A673 (cell line): ENCODE results near the gene RPIA. TPM values are rescaled to one million over a fixed set of nuclear protein-coding genes. Genes with fewer than 3 reads are reported as not detected.

Experiments used
- BruUV-seq: library from RNA; stranded (reverse); fragments of 400-500 nt; replicated peaks from 2 replicates; lab custom pipeline; 2021; lab: Mats Ljungman, UMichigan
- CTCF ChIA-PET: fragments of 300-600 bp; sonication (Branson Sonifier 250); formaldehyde crosslinking; loops from one replicate; lab custom pipeline; 2022; ENCODE audit warnings: antibody characterized with exemption; lab: Charles Lee
- POLR2A ChIA-PET: fragments of 300-600 bp; sonication (Branson Sonifier 250); formaldehyde crosslinking; loops from one replicate; lab custom pipeline; 2022; ENCODE audit warnings: antibody characterized with exemption; ENCODE audit not compliant: low non-redundant PET; lab: Charles Lee
- DNase-seq: peaks from one replicate; pipeline ENCODE4 v3.0.0-alpha.2; 2015; ENCODE audit warnings: low spot score
- H3K27ac ChIP-seq: fragments of 200-600 bp; sonication (generic); 2 replicates; pipeline ENCODE4 v1.5.1; 2016; ENCODE audit warnings: mixed run types, low read depth, mild to moderate bottlenecking, mixed read lengths, antibody characterized with exemption, low read length; ENCODE audit not compliant: poor library complexity, severe bottlenecking
- H3K27me3 ChIP-seq: fragments of 200-600 bp; sonication (generic); replicated peaks from 2 replicates; pipeline ENCODE4 v1.6.1; 2017; ENCODE audit warnings: mixed run types, low read depth, mild to moderate bottlenecking, mixed read lengths, antibody characterized with exemption, low read length; ENCODE audit not compliant: insufficient read depth, poor library complexity
- H3K36me3 ChIP-seq: fragments of 200-600 bp; sonication (generic); 2 replicates; pipeline ENCODE4 v1.6.1; 2016; ENCODE audit warnings: mixed run types, mild to moderate bottlenecking, mixed read lengths, antibody characterized with exemption, low read length; ENCODE audit not compliant: insufficient read depth, poor library complexity, severe bottlenecking
- H3K4me1 ChIP-seq: fragments of 200-600 bp; sonication (generic); 2 replicates; pipeline ENCODE4 v1.6.1; 2017; ENCODE audit warnings: mixed run types, mild to moderate bottlenecking, mixed read lengths, antibody characterized with exemption, low read length; ENCODE audit not compliant: insufficient read depth, poor library complexity, severe bottlenecking
- H3K4me3 ChIP-seq: fragments of 200-600 bp; sonication (generic); 2 replicates; pipeline ENCODE4 v1.5.1; 2016; ENCODE audit warnings: low read depth, mixed run types, mild to moderate bottlenecking, mixed read lengths, low read length; ENCODE audit not compliant: poor library complexity, severe bottlenecking
- H3K9me3 ChIP-seq: fragments of 200-600 bp; sonication (generic); 2 replicates; pipeline ENCODE4 v1.6.1; 2016; ENCODE audit warnings: mixed run types, low read depth, mild to moderate bottlenecking, mixed read lengths, antibody characterized with exemption, low read length; ENCODE audit not compliant: poor library complexity, severe bottlenecking
- EZH2 ChIP-seq: fragments of 200-600 bp; sonication (generic); IDR thresholded peaks from 2 replicates; pipeline ENCODE4 v1.6.1; 2017; ENCODE audit warnings: borderline replicate concordance, low read depth, mild to moderate bottlenecking, mixed read lengths, antibody characterized with exemption, low read length; ENCODE audit not compliant: poor library complexity, severe bottlenecking
- intact Hi-C: fragments of 100-400 bp; cut with micrococcal nuclease; formaldehyde crosslinking; loops from one replicate; pipeline ENCODE4 v1.10.0; 2022; ENCODE audit not compliant: unreplicated experiment
- total RNA-seq: library from RNA; stranded (reverse); gene quantifications from 2 replicates; pipeline ENCODE4 v1.2.3, GENCODE V29; 2021
- TF ChIP-seq, protein P1 (sequence below): fragments of 300-800, 200-600 bp; sonication (generic); conservative IDR thresholded peaks from 2 replicates; pipeline ENCODE4 v1.5.1; 2017; ENCODE audit warnings: low read depth, mild to moderate bottlenecking, antibody characterized with exemption, low read length, moderate library complexity, mixed read lengths

The RPIA gene
- total RNA-seq, 1 experiment from 2014 or later = 28.6 TPM

DNA sequence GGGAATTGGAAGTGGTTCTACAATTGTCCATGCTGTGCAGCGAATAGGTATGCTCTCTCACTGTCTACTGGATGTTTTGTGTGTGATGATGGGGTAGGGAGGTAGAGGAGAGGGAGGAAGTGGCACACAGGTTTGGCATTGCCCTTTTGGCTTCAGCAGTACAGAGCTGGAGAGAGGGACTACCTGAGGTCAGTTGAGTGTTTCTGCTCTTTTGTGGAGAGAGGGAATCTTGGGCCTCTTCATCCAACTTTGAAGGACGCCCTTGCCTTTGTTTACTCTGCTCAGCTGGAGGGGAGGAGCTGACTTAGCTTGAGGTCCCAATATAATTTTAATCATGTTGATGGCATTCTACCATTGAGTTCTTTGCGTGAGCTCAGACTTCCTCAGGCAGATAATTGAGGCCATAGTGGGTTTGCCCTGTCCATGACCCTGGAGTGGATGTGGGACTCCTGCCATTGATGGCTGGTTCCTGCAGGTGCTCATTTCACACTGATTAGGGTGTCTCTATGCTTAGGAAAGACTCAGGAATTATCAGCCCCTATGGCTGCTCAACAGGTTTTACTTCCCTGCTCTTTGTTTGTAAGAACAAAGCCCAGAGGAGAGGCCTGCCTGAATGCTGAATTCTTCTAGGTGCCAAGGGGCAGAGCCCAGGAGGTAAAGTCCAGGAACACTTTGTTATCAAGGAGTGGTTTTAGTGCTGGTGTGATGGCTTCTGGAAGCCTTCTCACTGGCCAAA is 7.2 kb downstream of the RPIA start:
- Histone ChIP-seq H3K4me3 (no peak overlapping the region), H3K4me1 (no peaks in the 10 kb centered on the region), H3K27ac (no peak overlapping the region), H3K27me3 (no peaks in the 10 kb centered on the region), H3K9me3 (no peaks in the 10 kb centered on the region), H3K36me3 (peaks cover 5% of the 10 kb centered on the region)
- TF ChIP-seq, protein P1, sequence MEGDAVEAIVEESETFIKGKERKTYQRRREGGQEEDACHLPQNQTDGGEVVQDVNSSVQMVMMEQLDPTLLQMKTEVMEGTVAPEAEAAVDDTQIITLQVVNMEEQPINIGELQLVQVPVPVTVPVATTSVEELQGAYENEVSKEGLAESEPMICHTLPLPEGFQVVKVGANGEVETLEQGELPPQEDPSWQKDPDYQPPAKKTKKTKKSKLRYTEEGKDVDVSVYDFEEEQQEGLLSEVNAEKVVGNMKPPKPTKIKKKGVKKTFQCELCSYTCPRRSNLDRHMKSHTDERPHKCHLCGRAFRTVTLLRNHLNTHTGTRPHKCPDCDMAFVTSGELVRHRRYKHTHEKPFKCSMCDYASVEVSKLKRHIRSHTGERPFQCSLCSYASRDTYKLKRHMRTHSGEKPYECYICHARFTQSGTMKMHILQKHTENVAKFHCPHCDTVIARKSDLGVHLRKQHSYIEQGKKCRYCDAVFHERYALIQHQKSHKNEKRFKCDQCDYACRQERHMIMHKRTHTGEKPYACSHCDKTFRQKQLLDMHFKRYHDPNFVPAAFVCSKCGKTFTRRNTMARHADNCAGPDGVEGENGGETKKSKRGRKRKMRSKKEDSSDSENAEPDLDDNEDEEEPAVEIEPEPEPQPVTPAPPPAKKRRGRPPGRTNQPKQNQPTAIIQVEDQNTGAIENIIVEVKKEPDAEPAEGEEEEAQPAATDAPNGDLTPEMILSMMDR = no peak
- no peak for TF ChIP-seq EZH2
- intact Hi-C loops = no loop called here
- POLR2A ChIA-PET = no interaction called here
- no peak for DNase-seq
- CTCF ChIA-PET = no interaction called here
- no TSS peak for BruUV-seq

DNA sequence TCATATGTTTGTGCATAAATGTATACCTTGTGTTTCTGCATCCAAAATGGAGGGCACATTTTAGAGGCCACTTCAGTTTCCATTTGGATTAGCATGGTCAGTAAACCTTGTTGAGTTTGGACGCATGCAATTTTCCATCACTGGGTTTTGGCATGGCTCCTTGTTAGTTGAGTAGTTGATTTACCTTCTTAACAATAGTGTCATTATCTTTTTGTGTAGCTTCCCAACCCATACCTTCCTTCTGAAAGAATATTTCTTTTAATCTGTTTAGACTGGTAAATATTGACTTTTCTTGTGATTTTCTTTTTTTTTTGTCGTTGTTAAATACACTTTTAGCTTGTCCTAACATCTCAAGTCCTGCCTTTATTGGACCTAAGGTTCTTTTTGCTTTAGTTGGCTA is 15.5 kb downstream of the RPIA start:
- CTCF ChIA-PET = no interaction called here
- DNase-seq = no peak
- no peak overlapping the region for H3K27ac ChIP-seq
- H3K4me1 ChIP-seq = peaks cover 5% of the 10 kb centered on the region
- POLR2A ChIA-PET = no interaction called here
- intact Hi-C loops = no loop called here
- no peak overlapping the region for H3K4me3 ChIP-seq
- no peaks in the 10 kb centered on the region for H3K9me3 ChIP-seq
- BruUV-seq = no TSS peak
- no peaks in the 10 kb centered on the region for H3K27me3 ChIP-seq
- TF ChIP-seq, protein P1 = no peak
- no peak for TF ChIP-seq EZH2
- H3K36me3 ChIP-seq = no peaks in the 10 kb centered on the region

DNA sequence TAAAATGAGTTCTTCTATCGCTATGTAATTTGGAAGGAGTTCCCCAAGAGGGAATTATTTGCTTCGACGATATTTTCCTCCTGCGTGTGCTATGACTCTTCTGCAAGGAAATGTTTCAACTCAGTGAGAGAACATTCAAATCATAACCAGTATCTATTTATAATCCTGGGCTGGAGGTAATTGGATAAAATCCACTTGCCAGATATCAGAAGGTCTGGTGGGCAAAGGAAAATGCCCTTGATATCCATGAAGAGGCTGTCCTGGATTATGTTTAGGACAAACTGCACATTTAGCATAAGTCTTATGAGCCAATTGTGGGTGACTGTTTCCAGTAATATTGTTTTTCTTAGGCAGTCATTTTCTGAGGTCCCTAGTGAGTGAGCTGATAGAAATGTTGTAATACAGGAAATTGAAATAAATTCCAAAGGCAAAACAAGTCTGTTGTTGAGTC is 17.7 kb downstream of the RPIA start:
- H3K27me3 ChIP-seq = no peaks in the 10 kb centered on the region
- no peaks in the 10 kb centered on the region for H3K9me3 ChIP-seq
- DNase-seq = peak; percentile 8
- intact Hi-C loops = no loop called here
- H3K4me3 ChIP-seq = no peak overlapping the region
- H3K4me1 ChIP-seq = peaks cover 5% of the 10 kb centered on the region
- ChIA-PET CTCF (no interaction called here), POLR2A (no interaction called here)
- H3K36me3 ChIP-seq = no peaks in the 10 kb centered on the region
- TF ChIP-seq, protein P1 = no peak
- no peak for TF ChIP-seq EZH2
- BruUV-seq = no TSS peak
- H3K27ac ChIP-seq = no peak overlapping the region
